ENCODE data around the gene QDPR.

GRCh38 chr4:17480955-17481354 is 30.9 kb downstream of the QDPR start:
- TF ChIP-seq CTCF (IDR thresholded peaks at IDR 0.05; ENCODE audit: insufficient read depth, low read length, poor library complexity, severe bottlenecking) (no peak), EZH2phosphoT487 (conservative IDR thresholded peaks at IDR 0.05; ENCODE audit: low read length) (no peak)
